GM19193 (cell line): ENCODE data around the gene B4GALNT1.

Source experiments
- POLR2A ChIP-seq: IDR thresholded peaks from 4 replicates; pipeline ENCODE4 v1.6.1; 2011; ENCODE audit not compliant: insufficient read depth, insufficient read length; ENCODE audit errors: extremely low read depth

B4GALNT1 gene

DNA sequence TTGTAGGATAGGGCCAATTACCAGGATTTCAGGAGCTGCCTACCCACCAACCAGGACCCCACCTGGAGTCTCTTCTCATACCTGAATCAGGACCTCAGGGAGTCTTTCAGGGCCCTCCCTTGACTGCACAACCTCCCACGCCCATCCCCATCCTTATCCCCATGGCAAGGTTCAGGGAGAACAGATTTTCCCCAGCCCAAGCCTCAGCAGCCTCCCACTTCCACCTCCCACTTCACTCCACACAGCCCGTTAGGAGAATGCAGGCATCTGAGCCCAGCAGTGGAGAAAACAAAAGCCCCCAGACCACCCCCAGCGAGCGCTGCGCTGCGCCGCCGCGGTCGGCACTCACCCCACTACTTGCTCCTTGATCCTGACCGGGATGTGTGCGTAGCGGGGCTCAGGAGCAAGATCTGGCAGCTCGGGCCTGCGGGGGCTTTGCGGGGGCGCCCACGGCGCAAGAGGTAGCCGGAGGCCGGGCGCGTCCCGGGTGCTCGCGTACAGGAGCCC is 1.4 kb downstream of the B4GALNT1 start:
- no peak for TF ChIP-seq POLR2A

GRCh38 chr12:57630891-57631433 is 2.0 kb downstream of the B4GALNT1 start:
- TF ChIP-seq POLR2A: no peak

DNA sequence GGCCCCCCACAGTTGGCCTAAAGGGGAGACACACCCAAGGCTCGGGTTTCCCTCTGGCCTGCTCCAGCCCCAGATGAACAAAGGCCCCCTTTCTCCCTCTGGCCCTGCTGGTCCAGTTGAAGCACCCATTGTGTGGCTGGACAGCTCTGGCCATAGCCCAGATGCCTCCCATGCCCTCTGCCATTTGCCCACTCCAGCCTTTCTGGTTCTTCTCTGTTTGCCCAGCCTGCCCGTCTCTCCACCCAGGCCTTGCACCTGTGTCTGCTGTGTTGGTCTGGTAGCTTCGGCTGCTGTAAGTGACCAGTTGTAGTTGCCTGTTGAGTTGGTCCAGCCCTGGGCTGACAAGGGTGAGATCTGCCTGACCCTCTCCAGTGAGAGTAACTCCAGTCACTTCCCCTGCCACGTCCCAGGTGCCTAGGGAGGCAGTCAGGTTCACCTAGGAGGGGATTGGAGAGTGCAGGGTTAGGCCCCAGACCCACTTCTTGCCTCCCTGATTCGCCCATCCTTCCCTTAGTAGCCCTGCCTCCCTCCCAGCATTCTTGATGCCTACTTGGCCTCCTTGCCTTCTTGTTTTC is 3.0 kb downstream of the B4GALNT1 start:
- TF ChIP-seq POLR2A: no peak

DNA sequence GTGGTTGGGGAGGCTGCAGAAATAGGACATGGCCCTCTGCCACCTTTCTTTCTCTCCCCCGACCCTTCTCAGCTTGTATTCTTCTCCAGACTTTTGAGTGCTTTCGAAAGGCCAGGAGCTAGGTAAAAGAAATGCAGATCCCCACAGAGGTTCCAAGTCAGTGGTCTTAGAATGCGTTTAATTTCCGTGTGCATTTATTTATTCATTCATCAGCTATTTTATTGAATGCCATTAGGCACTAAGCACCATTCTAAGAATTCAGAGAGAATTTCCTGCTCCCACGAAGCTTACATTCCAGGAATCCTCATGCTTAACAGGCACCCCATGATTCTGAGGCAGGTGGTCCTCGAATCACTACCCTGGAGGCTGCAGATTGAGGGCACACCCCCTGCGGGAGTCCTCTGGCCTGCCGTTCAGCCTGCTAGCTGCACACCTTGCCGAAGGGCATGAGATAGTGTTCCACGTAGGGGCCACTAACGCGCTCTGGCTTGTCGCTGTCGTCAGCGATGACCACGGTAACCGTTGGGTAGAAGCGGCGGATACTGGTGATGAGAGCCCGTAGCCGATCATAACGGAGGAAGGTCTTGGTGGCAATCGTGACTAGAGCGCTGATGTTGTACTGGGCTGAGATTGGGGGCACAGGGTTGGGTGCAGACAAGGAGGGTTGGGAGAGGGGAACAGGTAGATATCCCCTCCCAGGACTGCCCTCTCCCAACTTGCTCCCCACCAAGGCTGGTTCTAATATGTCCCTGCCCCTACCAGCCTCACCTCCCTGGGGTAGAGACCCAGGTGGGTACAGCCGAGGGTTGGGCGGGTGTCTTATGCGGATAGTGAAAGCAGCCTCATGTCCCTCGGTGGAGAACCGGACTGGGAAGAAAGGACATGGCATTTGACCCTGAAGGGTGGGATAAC is 4.5 kb downstream of the B4GALNT1 start:
- TF ChIP-seq POLR2A: no peak

- no peak for TF ChIP-seq POLR2A
Measured at GRCh38 chr12:57627501-57628279, 5.3 kb downstream of the B4GALNT1 start.

DNA sequence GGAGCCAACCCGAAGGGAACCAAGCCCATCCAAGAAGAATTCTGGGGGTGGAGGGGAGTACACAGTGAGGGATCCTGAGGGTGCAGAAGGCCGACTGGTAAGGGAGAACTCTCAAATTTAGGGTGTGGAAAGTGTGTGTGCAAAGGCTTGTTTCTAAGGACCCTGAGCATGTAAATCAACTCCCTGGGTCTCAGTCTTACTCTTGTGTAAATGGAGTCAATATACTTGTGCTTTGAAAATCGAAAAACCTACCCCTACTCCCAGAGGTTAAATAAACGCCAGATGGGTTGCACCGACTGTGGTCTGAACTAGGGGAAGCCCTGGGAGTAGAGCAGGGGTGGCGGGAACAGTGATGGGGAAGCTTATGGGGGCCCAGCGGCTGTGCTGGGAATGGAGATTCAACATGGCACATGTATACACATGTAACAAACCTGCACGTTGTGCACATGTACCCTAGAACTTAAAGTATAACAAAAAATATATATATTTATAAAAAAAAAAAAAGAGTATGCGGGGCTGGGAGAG is 6.0 kb downstream of the B4GALNT1 start:
- no peak for TF ChIP-seq POLR2A

GRCh38 chr12:57626111-57626920 is 6.7 kb downstream of the B4GALNT1 start:
- no peak for TF ChIP-seq POLR2A

GRCh38 chr12:57625261-57626032 is 7.6 kb downstream of the B4GALNT1 start:
- TF ChIP-seq POLR2A: no peak

DNA sequence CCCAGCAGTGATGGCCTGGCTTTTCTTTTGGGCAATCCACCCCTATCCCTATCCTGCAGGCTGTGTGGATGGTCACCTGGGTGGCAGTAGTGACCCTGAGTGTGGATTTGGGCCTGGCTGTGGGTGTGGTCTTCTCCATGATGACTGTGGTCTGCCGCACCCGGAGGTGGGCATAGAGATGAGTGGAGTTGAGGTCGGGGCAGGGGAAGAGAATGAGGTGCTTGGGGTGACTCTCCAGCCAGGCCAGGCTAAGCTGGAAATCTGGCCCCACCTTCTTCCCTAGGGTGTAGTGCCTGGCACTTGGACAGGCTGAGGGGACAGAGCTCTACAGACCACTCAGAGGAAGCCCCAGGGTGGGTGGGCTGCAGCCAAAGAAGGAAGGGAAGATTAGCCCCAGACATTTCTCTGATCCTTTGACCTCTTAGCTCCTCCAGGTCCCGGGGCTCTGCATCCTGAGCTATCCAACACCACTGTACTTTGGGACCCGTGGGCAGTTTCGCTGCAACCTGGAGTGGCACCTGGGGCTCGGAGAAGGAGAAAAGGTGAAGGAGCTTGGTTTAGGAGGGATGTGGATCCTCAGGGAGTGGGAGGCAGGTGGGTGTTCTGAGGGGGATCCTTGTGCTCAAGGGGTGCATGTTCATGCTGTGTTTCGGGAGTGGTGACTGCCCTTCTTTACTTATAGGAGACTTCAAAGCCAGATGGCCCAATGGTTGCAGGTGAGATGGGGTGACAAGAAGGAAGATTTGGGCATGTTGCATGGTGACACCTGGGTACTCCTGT is 8.4 kb downstream of the B4GALNT1 start:
- no peak for TF ChIP-seq POLR2A

GRCh38 chr12:57623811-57624390 is 9.1 kb downstream of the B4GALNT1 start:
- no peak for TF ChIP-seq POLR2A

GRCh38 chr12:57623385-57623784 is 9.6 kb downstream of the B4GALNT1 start:
- no peak for TF ChIP-seq POLR2A
